Fibroblast of pulmonary artery (primary cell): ENCODE measurements around the gene ZNF132.

Source experiments
- DNase-seq: peaks from one replicate; pipeline ENCODE4 v3.0.0-alpha.2; 2010; ENCODE audit warnings: low read depth
- H3K4me3 ChIP-seq: replicated peaks from 2 replicates; pipeline ENCODE4 v1.5.1; 2011; ENCODE audit warnings: low read depth, mild to moderate bottlenecking, control low read depth, low read length, moderate library complexity
- CTCF ChIP-seq: IDR thresholded peaks from 2 replicates; pipeline ENCODE4 v1.5.1; 2011; ENCODE audit warnings: mild to moderate bottlenecking, control low read depth, low read length, inconsistent platforms; ENCODE audit errors: missing control alignments

Gene ZNF132

GRCh38 chr19:58386576-58387337 is 53.2 kb downstream of the ZNF132 start, which contains the start of gene RPS5:
RPS5 (plus strand) TSS chr19:58387269; CDS start chr19:58388138, 869 bp downstream.
- peak; percentile 99 for DNase-seq
- no peak for TF ChIP-seq CTCF
- peak within 1 kb of the TSS; percentile 85 for H3K4me3 ChIP-seq

DNA sequence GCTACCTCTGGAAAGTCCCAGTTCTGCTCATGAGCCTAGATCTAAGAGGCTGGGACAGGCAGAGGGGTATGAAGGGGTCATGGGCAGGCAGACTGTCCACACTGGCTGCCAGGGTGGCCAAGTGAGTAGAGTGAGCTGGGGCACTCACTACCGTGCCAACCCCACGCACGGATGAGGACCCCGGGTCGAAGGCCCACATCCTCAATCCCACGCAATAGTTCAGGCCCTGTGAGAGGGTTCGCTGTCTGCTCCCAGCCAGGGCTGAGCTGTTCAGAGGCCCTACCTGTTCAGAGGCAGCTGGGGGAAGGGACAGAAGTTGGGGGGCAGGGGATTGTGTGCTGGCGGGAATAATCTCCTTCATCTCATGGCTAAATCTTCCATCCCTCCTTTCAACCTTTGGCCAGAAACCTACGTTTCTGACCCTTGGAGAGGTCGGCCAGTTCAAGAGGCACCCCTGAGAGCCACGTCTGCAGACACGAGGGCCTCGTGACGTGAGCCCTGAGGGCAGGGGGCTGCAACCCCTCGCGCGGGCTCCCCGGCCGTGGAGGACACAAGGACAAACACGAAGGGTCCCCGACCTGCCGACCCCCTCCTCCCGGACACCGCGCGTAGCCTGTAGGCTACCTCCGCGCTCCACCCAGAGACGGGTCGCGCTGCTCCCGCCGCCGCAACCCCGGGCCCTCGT is 53.9 kb downstream of the ZNF132 start:
- H3K4me3 ChIP-seq: peak overlapping the region; percentile 85
- no peak for TF ChIP-seq CTCF
- DNase-seq: no peak

DNA sequence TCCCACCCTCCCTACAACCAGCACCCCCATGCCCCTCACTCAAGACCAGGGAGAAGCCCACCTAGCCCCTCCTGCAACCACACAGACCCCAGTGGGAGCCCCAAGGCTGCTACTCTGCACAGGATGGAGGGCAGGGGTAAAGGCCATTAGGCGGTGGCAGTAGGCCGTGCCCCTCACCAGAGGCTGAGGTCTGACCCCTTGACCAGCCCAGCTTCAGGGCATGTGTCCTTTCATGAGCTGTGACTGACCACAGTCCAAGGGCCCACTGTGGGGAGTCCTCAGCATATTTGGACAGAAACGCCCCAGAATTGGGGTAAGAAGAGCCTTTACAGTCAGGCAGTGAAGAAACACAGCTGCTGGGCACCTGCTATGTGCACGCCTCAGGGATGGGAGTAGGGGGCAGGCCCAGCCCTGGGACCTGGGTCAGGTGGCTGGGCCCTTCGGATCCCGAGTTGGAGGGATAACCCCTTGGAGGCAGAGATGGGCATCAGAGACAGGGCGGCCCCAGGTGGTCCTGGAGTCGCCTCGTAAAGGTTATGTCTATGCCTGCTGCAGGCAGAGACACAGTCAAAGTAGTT is 54.6 kb downstream of the ZNF132 start:
- TF ChIP-seq CTCF: no peak
- DNase-seq: no peak
- H3K4me3 ChIP-seq: peak overlapping the region; percentile 85

DNA sequence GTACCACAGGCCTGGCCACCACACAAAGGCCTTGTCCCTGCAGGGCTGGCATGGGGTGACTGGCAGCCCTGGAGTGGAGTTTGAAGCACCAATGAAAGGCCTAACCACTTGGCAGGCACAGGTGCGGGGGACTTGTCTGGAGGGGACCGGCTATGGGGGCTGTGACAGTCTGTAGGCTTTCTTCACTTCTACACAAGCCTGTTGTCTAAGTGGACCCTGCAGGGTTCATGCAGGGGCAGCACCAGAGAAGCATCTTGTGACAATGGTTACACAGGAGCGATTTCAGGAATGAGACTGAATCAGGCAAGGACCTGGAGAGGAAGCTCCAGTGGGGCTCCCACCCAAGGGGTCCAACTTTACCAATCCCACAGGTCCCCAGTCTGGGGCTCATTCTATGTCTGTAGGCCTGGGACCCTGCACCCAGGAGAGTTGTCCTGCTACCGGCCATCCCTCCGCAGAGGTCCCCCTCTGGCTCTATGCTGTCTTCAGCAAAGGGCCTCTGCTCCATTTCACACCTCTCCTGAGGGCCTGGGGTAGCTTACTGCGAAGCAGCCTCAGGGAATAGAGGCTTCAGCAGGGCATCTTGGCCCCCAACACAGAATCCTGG is 56.9 kb downstream of the ZNF132 start:
- no peak for DNase-seq
- no peak for TF ChIP-seq CTCF
- no peak overlapping the region for H3K4me3 ChIP-seq
